Measurements from ENCODE around the gene RABGAP1L. TPM values are rescaled to one million over a fixed set of nuclear protein-coding genes. Genes with fewer than 3 reads are reported as not detected.

RABGAP1L gene
- total RNA-seq, 4 donors from 2014 or later: 42.4 to 74.5 (median 49.1) TPM

DNA sequence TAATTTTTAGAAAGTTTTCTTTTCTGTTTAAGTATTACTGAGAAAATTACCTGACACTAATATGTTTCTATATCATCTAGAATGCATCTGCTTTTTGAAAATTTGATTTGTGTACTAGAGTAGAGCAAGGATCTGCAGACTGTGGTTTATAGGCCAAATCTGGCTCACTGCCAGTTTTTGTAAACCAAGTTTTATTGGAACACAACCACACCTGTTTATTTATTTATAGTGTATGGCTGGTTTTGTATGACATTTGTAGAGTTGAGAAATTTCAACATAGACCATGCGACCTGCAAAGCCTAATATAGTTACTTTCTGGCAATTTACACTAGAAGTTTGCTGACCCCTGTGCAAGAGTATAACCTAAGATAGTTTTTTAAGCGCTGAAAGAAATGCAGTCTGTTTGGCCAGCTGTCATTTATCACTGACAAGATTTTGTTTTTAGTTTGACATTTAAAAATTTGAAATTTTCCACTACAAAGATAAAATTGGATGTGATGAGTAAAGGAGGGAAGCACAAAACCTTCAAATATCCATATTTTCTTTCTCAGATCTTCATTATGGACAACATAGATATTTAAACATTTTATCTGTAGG lies 804.3 kb downstream of the RABGAP1L start:
- Histone ChIP-seq H3K36me3 (no peaks in the 10 kb centered on the region), H3K4me3 (no peak overlapping the region), H3K4me1 (peaks cover 0 to 54% (median 26%) of the 10 kb centered on the region in 4 donors), H3K27me3 (no peaks in the 10 kb centered on the region), H3K27ac (peak overlapping the region in 3 of 4 donors; percentile 71 to 82 (median 71)), H3K9me3 (no peaks in the 10 kb centered on the region)
- no peak for DNase-seq (ENCODE audit: low spot score in 2 of 2)
- WGBS, 2 donors: 58 to 59% methylated on average over 2 of the region's 2 CpGs
- no peak for TF ChIP-seq EP300 (IDR thresholded peaks at IDR 0.05)
- no peak for TF ChIP-seq POLR2A (IDR thresholded peaks at IDR 0.05)
- TF ChIP-seq CTCF (IDR thresholded peaks at IDR 0.05): no peak

GRCh38 chr1:174964261-174964971 lies 805.1 kb downstream of the RABGAP1L start:
- DNase-seq (ENCODE audit: low spot score in 2 of 2): no peak
- Histone ChIP-seq H3K27me3 (no peaks in the 10 kb centered on the region), H3K4me3 (peak overlapping the region in 1 of 4 donors; percentile 7), H3K36me3 (no peaks in the 10 kb centered on the region), H3K9me3 (no peaks in the 10 kb centered on the region), H3K27ac (peak overlapping the region in 3 of 4 donors; percentile 71 to 82 (median 71)), H3K4me1 (peaks cover 0 to 54% (median 30%) of the 10 kb centered on the region in 4 donors)
- TF ChIP-seq EP300 (IDR thresholded peaks at IDR 0.05): peak in 1 of 2 donors; percentile 27
- TF ChIP-seq CTCF (IDR thresholded peaks at IDR 0.05): no peak
- TF ChIP-seq POLR2A (IDR thresholded peaks at IDR 0.05): no peak
- whole genome bisulfite sequencing, 2 donors: 38 to 44% methylated on average over 6 of the region's 6 CpGs

DNA sequence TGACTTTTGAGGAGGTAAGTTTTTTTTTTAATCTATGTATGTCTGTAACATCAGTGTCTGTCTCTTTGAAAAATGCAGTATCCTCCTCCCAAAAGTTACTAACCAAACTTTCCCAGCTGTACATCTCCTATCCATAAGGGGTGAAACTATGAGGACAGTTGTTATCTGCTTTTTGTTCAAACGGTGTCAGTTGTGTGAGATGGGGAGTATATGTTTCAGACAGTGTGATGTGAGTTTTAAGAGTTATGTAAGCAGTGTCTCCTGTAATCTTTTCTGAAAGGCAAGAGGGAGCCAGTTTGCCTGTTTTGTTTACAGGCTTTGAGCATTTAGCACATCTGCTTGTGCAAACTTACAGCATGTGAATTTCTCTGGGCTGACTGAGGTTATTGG lies 805.6 kb downstream of the RABGAP1L start:
- H3K9me3 ChIP-seq: no peaks in the 10 kb centered on the region
- no peaks in the 10 kb centered on the region for H3K36me3 ChIP-seq
- peak overlapping the region in 3 of 4 donors; percentile 71 to 82 (median 71) for H3K27ac ChIP-seq
- H3K4me3 ChIP-seq: peak overlapping the region in 2 of 4 donors; percentile 7 to 20
- TF ChIP-seq CTCF (IDR thresholded peaks at IDR 0.05) (no peak), POLR2A (IDR thresholded peaks at IDR 0.05) (no peak), EP300 (IDR thresholded peaks at IDR 0.05) (no peak)
- DNase-seq (ENCODE audit: low spot score in 2 of 2): no peak
- WGBS, 2 donors: 32 to 67% methylated on average over 1 of the region's 1 CpG
- H3K4me1 ChIP-seq: peaks cover 0 to 54% (median 31%) of the 10 kb centered on the region in 4 donors
- no peaks in the 10 kb centered on the region for H3K27me3 ChIP-seq

GRCh38 chr1:174965362-174966007 lies 806.2 kb downstream of the RABGAP1L start:
- Histone ChIP-seq H3K36me3 (no peaks in the 10 kb centered on the region), H3K4me1 (peaks cover 0 to 54% (median 31%) of the 10 kb centered on the region in 4 donors), H3K27ac (peak overlapping the region in 3 of 4 donors; percentile 71 to 82 (median 71)), H3K9me3 (no peaks in the 10 kb centered on the region), H3K4me3 (peak overlapping the region in 2 of 4 donors; percentile 7 to 20), H3K27me3 (no peaks in the 10 kb centered on the region)
- WGBS, 2 donors: 43 to 48% methylated on average over 3 of the region's 3 CpGs
- TF ChIP-seq POLR2A (IDR thresholded peaks at IDR 0.05): no peak
- TF ChIP-seq CTCF (IDR thresholded peaks at IDR 0.05): no peak
- TF ChIP-seq EP300 (IDR thresholded peaks at IDR 0.05): no peak
- DNase-seq (ENCODE audit: low spot score in 2 of 2): no peak
